ENCODE data around the gene FAM161B. TPM values are rescaled to one million over a fixed set of nuclear protein-coding genes. Genes with fewer than 3 reads are reported as not detected.

Gene FAM161B
- total and polyA plus RNA-seq, 9 donors, result 8.3 to 21.4 (median 13.7) TPM

DNA sequence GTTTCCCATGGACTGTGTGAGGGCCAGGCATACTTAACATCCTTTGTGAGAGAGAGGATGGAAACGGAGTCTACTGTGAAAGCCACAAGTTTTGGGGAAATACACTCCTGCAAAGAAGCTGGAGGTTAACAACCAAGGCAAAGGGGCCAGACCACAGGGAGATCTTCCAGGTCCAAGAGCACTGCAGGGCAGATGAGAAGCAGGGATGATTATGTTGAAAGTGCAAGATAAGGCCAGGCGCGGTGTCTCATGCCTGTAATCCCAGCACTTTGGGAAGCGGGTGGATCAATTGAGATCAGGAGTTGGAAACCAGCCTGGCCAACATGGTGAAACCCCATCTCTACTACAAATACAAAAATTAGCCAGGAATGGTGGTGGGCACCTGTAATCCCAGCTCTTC lies 15.3 kb upstream of the FAM161B start:
- no peaks in the 10 kb centered on the region for H3K4me1 ChIP-seq (ENCODE audit: insufficient read depth)
- WGBS, 3 donors, result 77 to 96% (median 92%) methylated on average over 4 of the region's 4 CpGs
- intact Hi-C loops (cut with DNase I), result no loop called here
- no peaks in the 10 kb centered on the region for H3K9me3 ChIP-seq
- no peaks in the 10 kb centered on the region for H3K27me3 ChIP-seq
- no peak for TF ChIP-seq EP300 (IDR thresholded peaks at IDR 0.05)
- TF ChIP-seq POLR2A (IDR thresholded peaks at IDR 0.05), result no peak
- TF ChIP-seq, protein P1, sequence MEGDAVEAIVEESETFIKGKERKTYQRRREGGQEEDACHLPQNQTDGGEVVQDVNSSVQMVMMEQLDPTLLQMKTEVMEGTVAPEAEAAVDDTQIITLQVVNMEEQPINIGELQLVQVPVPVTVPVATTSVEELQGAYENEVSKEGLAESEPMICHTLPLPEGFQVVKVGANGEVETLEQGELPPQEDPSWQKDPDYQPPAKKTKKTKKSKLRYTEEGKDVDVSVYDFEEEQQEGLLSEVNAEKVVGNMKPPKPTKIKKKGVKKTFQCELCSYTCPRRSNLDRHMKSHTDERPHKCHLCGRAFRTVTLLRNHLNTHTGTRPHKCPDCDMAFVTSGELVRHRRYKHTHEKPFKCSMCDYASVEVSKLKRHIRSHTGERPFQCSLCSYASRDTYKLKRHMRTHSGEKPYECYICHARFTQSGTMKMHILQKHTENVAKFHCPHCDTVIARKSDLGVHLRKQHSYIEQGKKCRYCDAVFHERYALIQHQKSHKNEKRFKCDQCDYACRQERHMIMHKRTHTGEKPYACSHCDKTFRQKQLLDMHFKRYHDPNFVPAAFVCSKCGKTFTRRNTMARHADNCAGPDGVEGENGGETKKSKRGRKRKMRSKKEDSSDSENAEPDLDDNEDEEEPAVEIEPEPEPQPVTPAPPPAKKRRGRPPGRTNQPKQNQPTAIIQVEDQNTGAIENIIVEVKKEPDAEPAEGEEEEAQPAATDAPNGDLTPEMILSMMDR (IDR thresholded peaks at IDR 0.05), result no peak
- no peaks in the 10 kb centered on the region for H3K36me3 ChIP-seq
- no peak for DNase-seq
- H3K4me3 ChIP-seq, result no peak overlapping the region
- H3K27ac ChIP-seq, result no peak overlapping the region

DNA sequence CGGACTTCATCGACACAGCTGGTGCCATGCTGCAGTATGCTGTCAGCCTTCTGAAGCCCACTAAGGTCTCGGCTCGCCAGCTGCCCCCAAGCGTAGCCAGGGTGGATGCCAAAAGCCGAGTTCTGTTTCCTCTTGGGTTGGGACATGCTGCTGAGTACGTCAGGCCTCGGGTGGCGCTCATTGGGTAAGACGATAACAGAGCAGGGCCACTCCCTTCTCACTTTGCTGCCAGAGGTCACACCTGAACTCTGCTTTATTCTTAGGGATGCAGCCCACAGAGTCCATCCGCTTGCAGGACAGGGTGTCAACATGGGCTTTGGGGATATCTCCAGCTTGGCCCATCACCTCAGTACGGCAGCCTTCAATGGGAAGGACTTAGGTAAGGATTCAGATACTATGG lies 11.3 kb upstream of the FAM161B start:
- H3K36me3 ChIP-seq, result no peaks in the 10 kb centered on the region
- no peaks in the 10 kb centered on the region for H3K4me1 ChIP-seq (ENCODE audit: insufficient read depth)
- no peak overlapping the region for H3K27ac ChIP-seq
- WGBS, 3 donors, result 88 to 90% (median 88%) methylated on average over 12 of the region's 12 CpGs
- TF ChIP-seq POLR2A (IDR thresholded peaks at IDR 0.05) (no peak), EP300 (IDR thresholded peaks at IDR 0.05) (no peak)
- TF ChIP-seq, protein P1 (IDR thresholded peaks at IDR 0.05), result no peak
- intact Hi-C loops (cut with DNase I), result no loop called here
- DNase-seq, result no peak
- H3K27me3 ChIP-seq, result no peaks in the 10 kb centered on the region
- no peak overlapping the region for H3K4me3 ChIP-seq
- no peaks in the 10 kb centered on the region for H3K9me3 ChIP-seq

DNA sequence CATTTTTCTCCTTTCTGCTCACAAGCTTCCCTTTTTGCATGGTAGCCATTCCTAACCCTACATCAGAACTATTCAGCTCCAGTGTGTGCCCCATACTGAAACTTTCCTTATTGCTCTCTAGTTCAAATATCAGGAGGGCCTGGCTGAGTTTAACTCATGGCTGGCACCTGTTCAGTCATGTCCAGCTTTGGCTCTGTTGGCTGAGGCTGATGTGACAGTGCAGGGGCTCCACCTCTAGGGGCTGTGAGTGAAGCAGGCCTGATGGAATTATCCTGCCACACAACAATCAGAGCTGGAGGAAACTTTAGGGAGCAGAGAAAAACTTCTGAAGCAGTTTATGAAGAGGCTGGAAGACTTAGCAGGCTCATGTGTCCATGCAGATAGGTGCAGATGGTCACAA lies 8.7 kb upstream of the FAM161B start:
- no peaks in the 10 kb centered on the region for H3K36me3 ChIP-seq
- no peak for DNase-seq
- intact Hi-C loops (cut with DNase I), result no loop called here
- no peak overlapping the region for H3K27ac ChIP-seq
- no peaks in the 10 kb centered on the region for H3K9me3 ChIP-seq
- TF ChIP-seq POLR2A (IDR thresholded peaks at IDR 0.05) (no peak), EP300 (IDR thresholded peaks at IDR 0.05) (no peak)
- TF ChIP-seq, protein P1 (IDR thresholded peaks at IDR 0.05), result no peak
- H3K27me3 ChIP-seq, result no peaks in the 10 kb centered on the region
- no peak overlapping the region for H3K4me3 ChIP-seq
- no peaks in the 10 kb centered on the region for H3K4me1 ChIP-seq (ENCODE audit: insufficient read depth)

DNA sequence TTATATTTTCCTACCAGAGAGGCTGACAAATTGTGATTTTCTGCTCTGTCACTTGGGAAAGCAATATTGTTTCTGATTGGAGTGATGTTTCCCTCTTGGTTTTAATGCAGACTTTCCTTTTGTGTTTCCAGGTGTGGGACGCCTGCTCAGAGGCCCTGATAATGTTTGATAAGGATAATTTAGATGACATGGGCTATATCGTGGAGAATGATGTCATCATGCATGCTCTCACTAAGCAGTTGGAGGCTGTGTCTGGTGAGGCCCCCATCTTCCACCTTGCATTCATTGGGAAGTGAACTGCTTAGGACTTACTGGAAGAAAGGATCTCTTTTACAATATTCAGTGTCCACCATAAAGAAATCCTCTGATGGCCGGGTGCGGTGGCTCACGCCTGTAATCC lies 5.8 kb upstream of the FAM161B start:
- WGBS, 3 donors, result 79 to 84% (median 82%) methylated on average over 5 of the region's 5 CpGs
- Histone ChIP-seq H3K4me1 (ENCODE audit: insufficient read depth) (peaks cover 2% of the 10 kb centered on the region), H3K4me3 (no peak overlapping the region), H3K27me3 (no peaks in the 10 kb centered on the region), H3K9me3 (no peaks in the 10 kb centered on the region), H3K36me3 (no peaks in the 10 kb centered on the region), H3K27ac (no peak overlapping the region)
- intact Hi-C loops (cut with DNase I), result no loop called here
- DNase-seq, result no peak
- TF ChIP-seq EP300 (IDR thresholded peaks at IDR 0.05), result no peak
- TF ChIP-seq POLR2A (IDR thresholded peaks at IDR 0.05), result no peak
- TF ChIP-seq, protein P1 (IDR thresholded peaks at IDR 0.05), result no peak

DNA sequence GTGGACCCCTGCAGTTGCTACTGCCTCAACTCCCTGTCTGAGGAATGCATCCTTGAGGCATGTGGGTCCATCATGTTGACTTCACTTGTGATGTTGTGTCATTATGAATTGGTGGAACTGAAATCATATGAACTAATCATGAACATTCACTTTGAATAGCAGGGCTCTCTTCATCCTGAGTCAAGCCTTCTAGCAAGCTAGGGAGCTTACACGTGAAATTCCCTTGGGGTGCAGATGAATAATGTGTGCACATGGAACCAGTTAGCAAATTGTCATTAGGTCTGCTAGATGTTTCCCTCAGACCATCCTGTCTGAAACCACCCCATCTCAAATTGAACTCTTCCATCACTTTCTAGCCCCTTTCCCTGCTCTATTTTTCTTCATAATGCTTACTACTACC lies 3.8 kb upstream of the FAM161B start:
- Histone ChIP-seq H3K4me1 (ENCODE audit: insufficient read depth) (peaks cover 2% of the 10 kb centered on the region), H3K4me3 (no peak overlapping the region), H3K27ac (no peak overlapping the region), H3K9me3 (no peaks in the 10 kb centered on the region), H3K36me3 (no peaks in the 10 kb centered on the region), H3K27me3 (no peaks in the 10 kb centered on the region)
- TF ChIP-seq EP300 (IDR thresholded peaks at IDR 0.05), result no peak
- TF ChIP-seq, protein P1 (IDR thresholded peaks at IDR 0.05), result no peak
- DNase-seq, result no peak
- intact Hi-C loops (cut with DNase I), result no loop called here
- 73 to 78% (median 75%) methylated on average over 1 of the region's 1 CpG for WGBS, 3 donors
